DOHH2 (cell line): Measurements from ENCODE around the gene HPSE2.

Experiments
- H3F3A ChIP-seq: fragments of 200-600 bp; sonication (generic), shearing (Covaris generic); 2 replicates; pipeline ENCODE4 v1.6.0; 2016; ENCODE audit warnings: antibody characterized with exemption, mild to moderate bottlenecking; ENCODE audit not compliant: control insufficient read depth, insufficient read depth
- H3K27ac ChIP-seq: fragments of 200-600 bp; sonication (generic); 2 replicates; pipeline ENCODE4 v1.5.1; 2014; ENCODE audit warnings: low read depth, mild to moderate bottlenecking, low read length, moderate library complexity
- H3K27me3 ChIP-seq: fragments of 200-600 bp; sonication (generic); 2 replicates; pipeline ENCODE4 v1.6.1; 2014; ENCODE audit warnings: mild to moderate bottlenecking, low read length, mixed read lengths; ENCODE audit not compliant: control insufficient read depth
- H3K36me3 ChIP-seq: fragments of 200-600 bp; sonication (generic); 2 replicates; pipeline ENCODE4 v1.6.1; 2014; ENCODE audit warnings: mild to moderate bottlenecking, low read length, moderate library complexity, mixed read lengths; ENCODE audit not compliant: control insufficient read depth
- H3K4me1 ChIP-seq: fragments of 200-600 bp; sonication (generic); 2 replicates; pipeline ENCODE4 v1.6.1; 2014; ENCODE audit warnings: mild to moderate bottlenecking, low read length, mixed read lengths; ENCODE audit not compliant: control insufficient read depth
- H3K4me2 ChIP-seq: fragments of 200-600 bp; sonication (generic); 2 replicates; pipeline ENCODE4 v1.6.0; 2014; ENCODE audit warnings: mild to moderate bottlenecking, low read length, moderate library complexity
- H3K4me3 ChIP-seq: fragments of 200-600 bp; sonication (generic); 2 replicates; pipeline ENCODE4 v1.5.1; 2014; ENCODE audit warnings: mild to moderate bottlenecking, low read length, mixed read lengths
- H3K79me2 ChIP-seq: fragments of 200-600 bp; sonication (generic); 2 replicates; pipeline ENCODE4 v1.6.1; 2014; ENCODE audit warnings: mild to moderate bottlenecking, low read length, mixed read lengths; ENCODE audit not compliant: control insufficient read depth
- H3K9me2 ChIP-seq: fragments of 200-600 bp; sonication (generic); replicated peaks from 2 replicates; pipeline ENCODE4 v1.6.1; 2014; ENCODE audit warnings: mild to moderate bottlenecking, low read length, mixed read lengths; ENCODE audit not compliant: control insufficient read depth
- H3K9me3 ChIP-seq: fragments of 200-600 bp; sonication (generic); 2 replicates; pipeline ENCODE4 v1.6.1; 2014; ENCODE audit warnings: antibody characterized with exemption, low read length, mixed read lengths; ENCODE audit not compliant: control insufficient read depth, insufficient read depth
- H4K20me1 ChIP-seq: fragments of 200-600 bp; sonication (generic); 2 replicates; pipeline ENCODE4 v1.6.0; 2014; ENCODE audit warnings: low read depth, mild to moderate bottlenecking, antibody characterized with exemption, low read length, moderate library complexity; ENCODE audit not compliant: control insufficient read depth, insufficient read depth
- EZH2phosphoT487 ChIP-seq: fragments of 200-600 bp; sonication (generic); IDR thresholded peaks from 2 replicates; pipeline ENCODE4 v1.6.1; 2017; ENCODE audit warnings: borderline replicate concordance, mild to moderate bottlenecking, antibody characterized with exemption, low read length, moderate library complexity, mixed read lengths
- TF ChIP-seq, protein P1 (sequence below): fragments of 200-600 bp; sonication (generic); IDR thresholded peaks from one replicate; pipeline ENCODE4 v1.5.1; 2014; ENCODE audit warnings: antibody characterized with exemption, mild to moderate bottlenecking, low read depth, low read length; ENCODE audit not compliant: poor library complexity, severe bottlenecking

Gene HPSE2

DNA sequence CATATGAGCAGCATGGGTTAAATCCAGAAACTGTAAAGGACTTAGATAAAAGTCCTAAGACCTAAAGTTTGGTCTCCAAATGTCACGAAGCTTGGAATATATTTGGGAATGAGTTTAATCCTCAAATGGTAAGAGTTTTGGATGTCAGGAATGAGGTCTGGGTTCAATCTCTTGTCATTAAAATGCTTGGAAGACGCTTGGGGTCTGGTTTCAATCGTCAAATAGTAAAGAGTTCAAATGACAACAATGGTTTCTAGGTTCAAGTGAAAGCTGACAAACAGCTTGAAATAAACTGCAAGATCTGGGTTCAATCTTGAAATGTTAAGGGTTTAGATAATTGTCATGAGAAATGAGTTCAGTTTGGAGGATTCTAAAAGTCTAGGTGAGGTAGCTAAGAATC lies 403.5 kb downstream of the HPSE2 start:
- Histone ChIP-seq H3K27me3 (no peaks in the 10 kb centered on the region), H3K27ac (no peak overlapping the region), H3K4me3 (no peak overlapping the region), H4K20me1 (no peaks in the 10 kb centered on the region), H3K4me1 (no peaks in the 10 kb centered on the region), H3K36me3 (no peaks in the 10 kb centered on the region), H3K9me3 (no peaks in the 10 kb centered on the region), H3K9me2 (no peaks in the 10 kb centered on the region), H3K4me2 (no peak overlapping the region), H3K79me2 (no peaks in the 10 kb centered on the region), H3F3A (no peaks in the 10 kb centered on the region)
- TF ChIP-seq, protein P1, sequence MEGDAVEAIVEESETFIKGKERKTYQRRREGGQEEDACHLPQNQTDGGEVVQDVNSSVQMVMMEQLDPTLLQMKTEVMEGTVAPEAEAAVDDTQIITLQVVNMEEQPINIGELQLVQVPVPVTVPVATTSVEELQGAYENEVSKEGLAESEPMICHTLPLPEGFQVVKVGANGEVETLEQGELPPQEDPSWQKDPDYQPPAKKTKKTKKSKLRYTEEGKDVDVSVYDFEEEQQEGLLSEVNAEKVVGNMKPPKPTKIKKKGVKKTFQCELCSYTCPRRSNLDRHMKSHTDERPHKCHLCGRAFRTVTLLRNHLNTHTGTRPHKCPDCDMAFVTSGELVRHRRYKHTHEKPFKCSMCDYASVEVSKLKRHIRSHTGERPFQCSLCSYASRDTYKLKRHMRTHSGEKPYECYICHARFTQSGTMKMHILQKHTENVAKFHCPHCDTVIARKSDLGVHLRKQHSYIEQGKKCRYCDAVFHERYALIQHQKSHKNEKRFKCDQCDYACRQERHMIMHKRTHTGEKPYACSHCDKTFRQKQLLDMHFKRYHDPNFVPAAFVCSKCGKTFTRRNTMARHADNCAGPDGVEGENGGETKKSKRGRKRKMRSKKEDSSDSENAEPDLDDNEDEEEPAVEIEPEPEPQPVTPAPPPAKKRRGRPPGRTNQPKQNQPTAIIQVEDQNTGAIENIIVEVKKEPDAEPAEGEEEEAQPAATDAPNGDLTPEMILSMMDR = no peak
- no peak for TF ChIP-seq EZH2phosphoT487

DNA sequence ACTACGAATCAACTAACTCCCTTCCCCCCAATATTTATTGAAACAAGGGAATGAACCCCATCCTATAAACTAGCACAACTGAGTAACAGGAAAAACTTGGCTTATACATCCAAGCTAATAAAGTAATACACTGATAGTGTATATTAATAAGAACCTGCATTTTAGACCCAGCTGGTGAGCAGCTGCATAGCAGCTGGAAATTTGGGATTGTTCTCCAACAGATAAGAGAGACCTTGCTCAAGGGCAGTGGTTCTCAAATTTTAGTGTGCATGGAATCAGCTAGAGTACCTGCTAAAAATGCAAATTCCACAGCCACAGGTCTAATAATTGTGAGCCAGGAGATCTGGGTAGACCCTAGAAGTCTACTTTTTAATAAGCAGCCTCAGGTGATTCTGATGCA lies 404.3 kb downstream of the HPSE2 start:
- Histone ChIP-seq H3K4me3 (no peak overlapping the region), H3K4me2 (no peak overlapping the region), H3K27me3 (no peaks in the 10 kb centered on the region), H3K79me2 (no peaks in the 10 kb centered on the region), H4K20me1 (no peaks in the 10 kb centered on the region), H3K36me3 (no peaks in the 10 kb centered on the region), H3K4me1 (no peaks in the 10 kb centered on the region), H3K27ac (no peak overlapping the region), H3K9me3 (no peaks in the 10 kb centered on the region), H3F3A (no peaks in the 10 kb centered on the region), H3K9me2 (no peaks in the 10 kb centered on the region)
- TF ChIP-seq, protein P1 = no peak

DNA sequence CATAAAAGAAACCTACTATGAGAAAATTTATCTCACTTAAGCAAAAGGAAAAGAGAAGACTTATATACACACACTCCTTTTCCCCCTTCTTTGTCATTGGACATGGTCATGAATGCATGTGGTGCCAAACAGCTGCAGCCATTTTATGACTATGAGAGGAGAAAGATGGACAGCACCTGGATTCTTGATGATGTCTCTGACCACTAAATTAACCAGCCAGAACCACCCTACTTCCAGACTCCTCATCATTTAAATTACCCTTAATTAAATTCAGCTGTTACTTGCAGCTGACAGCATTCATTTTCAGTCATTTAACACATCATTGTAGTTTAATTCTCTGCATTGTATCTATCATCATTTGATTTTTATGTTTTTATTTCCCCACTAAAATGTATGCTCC lies 409.9 kb downstream of the HPSE2 start:
- no peak for TF ChIP-seq EZH2phosphoT487
- TF ChIP-seq, protein P1 = no peak
- Histone ChIP-seq H3F3A (no peaks in the 10 kb centered on the region), H3K4me2 (no peak overlapping the region), H3K27ac (no peak overlapping the region), H4K20me1 (no peaks in the 10 kb centered on the region), H3K4me1 (no peaks in the 10 kb centered on the region), H3K4me3 (no peak overlapping the region), H3K79me2 (no peaks in the 10 kb centered on the region), H3K9me2 (no peaks in the 10 kb centered on the region), H3K27me3 (no peaks in the 10 kb centered on the region), H3K9me3 (no peaks in the 10 kb centered on the region), H3K36me3 (no peaks in the 10 kb centered on the region)

DNA sequence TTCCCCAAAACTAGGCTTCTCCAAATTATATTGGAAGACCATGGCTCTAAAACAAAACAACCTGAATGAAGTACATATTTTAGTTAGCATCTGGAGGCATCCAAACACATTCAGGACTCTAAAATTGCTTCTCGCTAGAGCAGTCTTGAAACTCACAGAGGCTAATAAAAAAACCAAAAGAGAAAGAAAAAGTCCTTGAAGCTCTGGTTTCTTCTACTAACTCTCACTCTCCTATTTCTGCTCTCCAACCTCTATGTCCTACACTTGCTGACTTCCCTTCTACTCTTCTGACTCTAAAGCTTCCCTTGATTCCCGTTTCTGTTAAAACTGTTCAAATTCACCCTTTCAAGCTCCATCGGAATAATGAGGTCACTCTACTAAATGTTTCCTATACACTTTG lies 418.3 kb downstream of the HPSE2 start:
- Histone ChIP-seq H3K4me3 (no peak overlapping the region), H3F3A (no peaks in the 10 kb centered on the region), H3K27ac (no peak overlapping the region), H3K4me2 (no peak overlapping the region), H3K9me3 (no peaks in the 10 kb centered on the region), H3K79me2 (no peaks in the 10 kb centered on the region), H4K20me1 (no peaks in the 10 kb centered on the region), H3K27me3 (no peaks in the 10 kb centered on the region), H3K4me1 (no peaks in the 10 kb centered on the region), H3K36me3 (no peaks in the 10 kb centered on the region), H3K9me2 (no peaks in the 10 kb centered on the region)
- TF ChIP-seq, protein P1 = no peak
- TF ChIP-seq EZH2phosphoT487 = no peak
